Osteoblast (primary cell): Measurements from ENCODE around the gene TBCD. TPM values are rescaled to one million over a fixed set of nuclear protein-coding genes. Genes with fewer than 3 reads are reported as not detected.
"Not testable (repeated sequence)": the region's sequence is repeated elsewhere in the genome, so short reads cannot be mapped to it uniquely, and the experiment has no call there.

Experiments
- DNase-seq: peaks from one replicate; pipeline ENCODE4 v3.0.0; 2011; ENCODE audit warnings: low spot score, mixed read lengths; ENCODE audit not compliant: insufficient read length; ENCODE audit errors: missing footprints
- H2AFZ ChIP-seq: 2 replicates; pipeline ENCODE4 v1.6.0; 2011; ENCODE audit warnings: mild to moderate bottlenecking, low read length
- H3K27ac ChIP-seq: 2 replicates; pipeline ENCODE4 v1.5.1; 2011; ENCODE audit warnings: mild to moderate bottlenecking, low read depth, low read length, moderate library complexity
- H3K27me3 ChIP-seq: 2 replicates; pipeline ENCODE4 v1.6.0; 2012; ENCODE audit warnings: mild to moderate bottlenecking, control low read depth, inconsistent platforms, low read length, moderate library complexity; ENCODE audit not compliant: insufficient read depth
- H3K36me3 ChIP-seq: 2 replicates; pipeline ENCODE4 v1.5.1; 2011; ENCODE audit warnings: mild to moderate bottlenecking, low read length, control low read depth, moderate library complexity; ENCODE audit not compliant: insufficient read depth
- H3K4me1 ChIP-seq: 2 replicates; pipeline ENCODE4 v1.5.1; 2011; ENCODE audit warnings: mild to moderate bottlenecking, low read length, control low read depth, moderate library complexity; ENCODE audit not compliant: insufficient read depth
- H3K4me2 ChIP-seq: 2 replicates; pipeline ENCODE4 v1.6.0; 2011; ENCODE audit warnings: mild to moderate bottlenecking, low read length; ENCODE audit not compliant: insufficient read depth
- H3K4me3 ChIP-seq: fragments of 200-600 bp; sonication (generic); 3 replicates; pipeline ENCODE4 v1.5.1; 2012; ENCODE audit warnings: mild to moderate bottlenecking, low read length, inconsistent platforms; ENCODE audit not compliant: insufficient read depth
- H3K79me2 ChIP-seq: 2 replicates; pipeline ENCODE4 v1.6.0; 2012; ENCODE audit warnings: mild to moderate bottlenecking, low read length, control low read depth, inconsistent platforms; ENCODE audit not compliant: insufficient read depth
- H3K9me3 ChIP-seq: 2 replicates; pipeline ENCODE4 v1.5.1; 2011; ENCODE audit warnings: low read depth, low read length, control low read depth
- H4K20me1 ChIP-seq: 2 replicates; pipeline ENCODE4 v1.6.0; 2012; ENCODE audit warnings: mild to moderate bottlenecking, low read length, control low read depth; ENCODE audit not compliant: insufficient read depth
- CTCF ChIP-seq: IDR thresholded peaks from 2 replicates; pipeline ENCODE4 v1.5.1; 2011; ENCODE audit warnings: mild to moderate bottlenecking, low read depth, low read length, moderate library complexity; ENCODE audit errors: extremely low read depth
- total RNA-seq: library from RNA; depleted of rRNA; stranded (reverse); fragments of >200 nt; gene quantifications from 2 replicates; pipeline ENCODE4 v1.2.3, GENCODE V29; 2012

The TBCD gene
- total RNA-seq, 1 donor, result 29.0 TPM

DNA sequence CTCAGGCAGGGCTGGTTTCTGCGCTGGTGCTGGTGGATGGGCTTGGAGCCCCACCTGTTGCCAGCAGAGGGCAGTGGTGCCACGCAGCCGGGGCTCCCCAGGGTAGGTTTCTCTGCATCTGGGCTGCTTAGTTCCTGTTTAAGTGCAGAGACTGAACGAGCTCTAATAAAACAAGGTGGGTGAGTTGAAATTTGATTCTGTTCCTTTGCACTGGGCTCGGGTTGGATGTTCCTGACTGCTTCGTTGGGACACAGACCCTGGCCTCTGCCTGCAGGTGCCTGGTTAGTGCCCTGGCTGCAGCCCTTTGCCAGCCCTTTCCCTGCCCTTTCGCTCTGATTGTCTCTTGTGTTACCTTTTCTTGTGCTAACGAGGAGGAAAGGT, 30.0 kb downstream of the TBCD start:
- Histone ChIP-seq H3K79me2 (peaks cover 7% of the 10 kb centered on the region), H3K4me1 (no peaks in the 10 kb centered on the region), H3K27ac (no peak overlapping the region), H3K27me3 (no peaks in the 10 kb centered on the region), H4K20me1 (no peaks in the 10 kb centered on the region), H3K4me3 (no peak overlapping the region), H3K9me3 (no peaks in the 10 kb centered on the region), H3K4me2 (no peak overlapping the region), H3K36me3 (peaks cover 13% of the 10 kb centered on the region), H2AFZ (no peak overlapping the region)
- TF ChIP-seq CTCF, result peak; percentile 97
- DNase-seq, result peak; percentile 99

- Histone ChIP-seq H3K9me3 (no peaks in the 10 kb centered on the region), H2AFZ (no peak overlapping the region), H3K79me2 (peaks cover 11% of the 10 kb centered on the region), H3K36me3 (peaks cover 13% of the 10 kb centered on the region), H3K4me1 (no peaks in the 10 kb centered on the region), H4K20me1 (no peaks in the 10 kb centered on the region), H3K27ac (no peak overlapping the region), H3K4me3 (no peak overlapping the region), H3K27me3 (no peaks in the 10 kb centered on the region), H3K4me2 (no peak overlapping the region)
- TF ChIP-seq CTCF, result no peak
- peak; percentile 31 for DNase-seq
Observed at GRCh38 chr17:82782657-82783207, 30.9 kb downstream of the TBCD start.

- Histone ChIP-seq H3K79me2 (peaks cover 12% of the 10 kb centered on the region), H3K36me3 (peaks cover 13% of the 10 kb centered on the region), H4K20me1 (no peaks in the 10 kb centered on the region), H3K27me3 (no peaks in the 10 kb centered on the region), H3K9me3 (no peaks in the 10 kb centered on the region), H3K4me2 (no peak overlapping the region), H3K27ac (no peak overlapping the region), H3K4me3 (no peak overlapping the region), H2AFZ (no peak overlapping the region), H3K4me1 (no peaks in the 10 kb centered on the region)
- TF ChIP-seq CTCF, result no peak
- no peak for DNase-seq
Observed at GRCh38 chr17:82783498-82783897, 31.6 kb downstream of the TBCD start.

- not testable (repeated sequence) for H2AFZ ChIP-seq, H3K4me3 ChIP-seq, H3K4me2 ChIP-seq, H4K20me1 ChIP-seq, H3K4me1 ChIP-seq, H3K27ac ChIP-seq, H3K27me3 ChIP-seq, H3K9me3 ChIP-seq
- H3K79me2 ChIP-seq, result peaks cover 27% of the 10 kb centered on the region
- peaks cover 13% of the 10 kb centered on the region for H3K36me3 ChIP-seq
- peak; percentile 36 for DNase-seq
Observed at GRCh38 chr17:82785581-82785980, 33.7 kb downstream of the TBCD start.
